ENCODE data around the gene TESK2.

TESK2 gene

DNA sequence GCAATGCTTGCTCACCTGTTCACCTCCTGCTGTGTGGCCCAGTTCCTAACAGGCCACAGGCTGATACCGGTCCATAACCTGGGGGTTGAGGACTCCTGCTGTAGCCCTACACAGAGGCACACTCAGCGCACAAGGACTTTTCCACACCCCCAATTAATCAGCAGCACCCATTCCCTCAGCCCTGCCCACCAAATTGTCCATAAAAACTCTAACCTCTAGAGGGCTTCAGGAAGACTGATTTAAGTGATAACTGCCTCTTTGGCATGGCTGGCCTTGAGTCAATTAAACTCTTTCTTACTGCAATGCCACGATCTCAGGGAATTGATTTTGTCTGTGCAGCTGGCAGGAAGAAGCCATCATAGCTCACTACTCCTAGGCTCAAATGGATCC lies 79.5 kb downstream of the TESK2 start:
- TF ChIP-seq, protein P1, sequence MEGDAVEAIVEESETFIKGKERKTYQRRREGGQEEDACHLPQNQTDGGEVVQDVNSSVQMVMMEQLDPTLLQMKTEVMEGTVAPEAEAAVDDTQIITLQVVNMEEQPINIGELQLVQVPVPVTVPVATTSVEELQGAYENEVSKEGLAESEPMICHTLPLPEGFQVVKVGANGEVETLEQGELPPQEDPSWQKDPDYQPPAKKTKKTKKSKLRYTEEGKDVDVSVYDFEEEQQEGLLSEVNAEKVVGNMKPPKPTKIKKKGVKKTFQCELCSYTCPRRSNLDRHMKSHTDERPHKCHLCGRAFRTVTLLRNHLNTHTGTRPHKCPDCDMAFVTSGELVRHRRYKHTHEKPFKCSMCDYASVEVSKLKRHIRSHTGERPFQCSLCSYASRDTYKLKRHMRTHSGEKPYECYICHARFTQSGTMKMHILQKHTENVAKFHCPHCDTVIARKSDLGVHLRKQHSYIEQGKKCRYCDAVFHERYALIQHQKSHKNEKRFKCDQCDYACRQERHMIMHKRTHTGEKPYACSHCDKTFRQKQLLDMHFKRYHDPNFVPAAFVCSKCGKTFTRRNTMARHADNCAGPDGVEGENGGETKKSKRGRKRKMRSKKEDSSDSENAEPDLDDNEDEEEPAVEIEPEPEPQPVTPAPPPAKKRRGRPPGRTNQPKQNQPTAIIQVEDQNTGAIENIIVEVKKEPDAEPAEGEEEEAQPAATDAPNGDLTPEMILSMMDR (IDR thresholded peaks at IDR 0.05; ENCODE audit: control insufficient read depth, insufficient read depth, low read depth, low read length, missing control alignments), result no peak
- H3K4me3 ChIP-seq (ENCODE audit: control insufficient read depth, low read depth, low read length), result no peak overlapping the region
- DNase-seq (ENCODE audit: low read depth), result no peak

DNA sequence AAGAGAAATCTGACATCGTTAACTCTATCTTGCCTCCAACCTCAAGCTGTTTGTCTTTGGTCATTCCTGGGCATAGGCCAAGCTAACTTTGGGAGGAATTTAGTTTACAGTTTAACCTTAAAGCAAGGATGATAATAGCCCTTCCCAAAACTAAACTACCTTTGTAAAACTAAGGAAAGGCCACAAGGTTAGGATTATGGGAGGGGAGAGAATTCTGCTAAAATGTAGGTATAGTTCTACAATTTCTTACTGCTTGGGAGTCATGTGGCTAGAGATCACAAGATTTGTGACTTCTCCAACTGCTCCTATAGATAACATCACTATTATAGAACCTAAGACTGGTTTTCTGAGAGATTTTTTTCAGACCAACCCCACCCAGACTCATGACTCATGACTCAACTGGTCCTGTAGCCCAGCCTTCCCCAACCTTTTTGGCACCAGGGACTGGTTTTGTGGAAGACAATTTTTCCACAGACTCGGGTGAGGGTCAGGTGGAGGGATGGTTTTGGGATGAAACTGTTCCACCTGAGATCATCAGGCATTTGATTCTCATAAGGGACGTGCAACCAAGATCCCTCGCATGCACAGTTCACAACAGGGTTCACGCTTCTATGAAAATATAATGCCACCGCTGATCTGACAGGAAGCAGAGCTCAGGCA lies 80.0 kb downstream of the TESK2 start:
- H3K4me3 ChIP-seq (ENCODE audit: control insufficient read depth, low read depth, low read length), result no peak overlapping the region
- TF ChIP-seq, protein P1 (IDR thresholded peaks at IDR 0.05; ENCODE audit: control insufficient read depth, insufficient read depth, low read depth, low read length, missing control alignments), result no peak
- no peak for DNase-seq (ENCODE audit: low read depth)

DNA sequence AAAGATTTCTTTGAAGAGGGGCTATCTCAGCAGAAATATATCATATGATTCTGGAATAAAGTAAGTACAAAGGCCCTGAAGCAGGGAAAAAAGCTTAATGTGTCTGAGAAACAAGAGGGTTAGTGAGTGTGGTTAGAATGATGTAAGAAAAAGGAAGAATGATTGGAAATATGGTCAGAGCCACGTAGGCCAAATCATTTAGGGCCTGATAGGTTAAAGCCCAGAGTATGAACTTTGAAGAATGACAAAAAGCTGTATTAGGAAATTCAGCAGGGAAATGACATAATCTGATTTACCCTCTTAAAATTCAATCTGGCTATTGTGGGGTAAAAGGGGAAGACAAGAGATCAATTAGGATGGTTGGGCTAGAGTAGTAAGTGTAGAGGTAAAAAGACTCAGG lies 81.7 kb downstream of the TESK2 start:
- no peak overlapping the region for H3K4me3 ChIP-seq (ENCODE audit: control insufficient read depth, low read depth, low read length)
- DNase-seq (ENCODE audit: low read depth), result no peak
- TF ChIP-seq, protein P1 (IDR thresholded peaks at IDR 0.05; ENCODE audit: control insufficient read depth, insufficient read depth, low read depth, low read length, missing control alignments), result no peak

DNA sequence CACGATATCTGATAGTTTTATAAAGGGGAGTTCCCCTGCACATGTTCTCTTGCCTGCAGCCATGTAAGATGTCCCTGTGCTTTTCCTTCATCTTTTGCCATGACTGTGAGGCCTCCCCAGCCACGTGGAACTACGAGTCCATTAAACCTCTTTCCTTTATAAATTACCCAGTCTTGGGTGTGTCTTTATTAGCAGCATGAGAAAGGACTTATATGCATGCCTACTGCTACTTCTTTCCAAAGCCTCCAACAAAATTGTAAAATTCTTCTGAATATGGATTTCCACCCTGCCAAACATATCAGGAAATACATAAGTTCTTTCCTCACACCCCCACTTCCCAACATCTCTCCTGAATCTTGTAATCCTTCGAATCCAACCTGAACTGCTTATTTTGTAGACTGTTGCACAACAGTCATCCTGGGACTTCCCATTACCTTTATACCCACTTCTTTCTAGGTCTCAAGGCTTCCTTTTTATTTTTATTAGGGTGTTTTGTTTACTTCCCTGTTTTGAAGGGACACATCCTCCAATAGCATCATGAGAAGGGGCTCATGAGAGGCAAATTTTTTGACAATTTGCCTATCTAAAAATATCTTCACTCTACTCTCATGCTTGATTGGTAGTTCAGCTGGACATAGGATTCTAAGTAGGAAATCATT lies 83.2 kb downstream of the TESK2 start:
- H3K4me3 ChIP-seq (ENCODE audit: control insufficient read depth, low read depth, low read length), result no peak overlapping the region
- TF ChIP-seq, protein P1 (IDR thresholded peaks at IDR 0.05; ENCODE audit: control insufficient read depth, insufficient read depth, low read depth, low read length, missing control alignments), result no peak
- no peak for DNase-seq (ENCODE audit: low read depth)

DNA sequence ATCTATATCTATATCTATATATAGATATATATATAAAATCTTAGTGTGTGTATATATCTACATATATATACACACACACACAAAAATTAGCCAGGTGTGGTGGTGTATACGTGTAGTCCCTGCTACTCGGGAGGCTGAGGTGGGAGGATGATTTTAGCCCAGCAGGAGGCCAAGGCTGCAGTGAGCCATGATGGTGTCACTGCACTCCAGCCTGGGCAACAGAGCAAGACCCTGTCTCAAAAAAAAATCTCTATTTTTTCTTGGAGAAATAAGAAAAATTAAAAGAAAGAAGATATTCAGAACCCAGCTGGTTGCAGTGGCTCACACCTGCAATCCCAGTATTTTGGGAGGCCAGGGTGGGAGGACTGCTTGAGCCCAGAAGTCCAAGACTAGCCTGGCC lies 85.3 kb downstream of the TESK2 start:
- no peak for DNase-seq (ENCODE audit: low read depth)
- TF ChIP-seq, protein P1 (IDR thresholded peaks at IDR 0.05; ENCODE audit: control insufficient read depth, insufficient read depth, low read depth, low read length, missing control alignments), result no peak

DNA sequence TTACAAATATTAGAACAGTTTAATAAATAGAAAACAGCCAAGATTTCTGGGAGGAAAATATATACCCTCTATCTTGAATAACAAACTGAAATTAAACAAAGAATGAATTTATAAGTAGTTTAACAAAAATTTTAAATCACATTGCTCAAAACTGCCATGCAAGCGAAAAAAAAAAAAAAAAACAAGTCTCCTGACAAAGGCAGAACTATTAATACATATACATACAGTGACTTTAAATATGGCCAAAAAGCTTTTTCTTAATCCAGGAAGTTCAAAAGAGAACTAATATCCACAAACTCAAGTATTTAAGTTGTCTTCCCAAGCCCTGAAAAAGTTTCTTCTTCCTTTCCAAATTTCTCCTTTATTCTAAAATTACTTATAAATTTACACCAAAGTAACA lies 87.2 kb downstream of the TESK2 start:
- H3K4me3 ChIP-seq (ENCODE audit: control insufficient read depth, low read depth, low read length), result no peak overlapping the region
- no peak for DNase-seq (ENCODE audit: low read depth)
- TF ChIP-seq, protein P1 (IDR thresholded peaks at IDR 0.05; ENCODE audit: control insufficient read depth, insufficient read depth, low read depth, low read length, missing control alignments), result no peak

More for the DNA sequence above, 85.3 kb downstream of the TESK2 start:
- H3K4me3 ChIP-seq (ENCODE audit: control insufficient read depth, low read depth, low read length), result no peak overlapping the region
